VCaP (cell line): ENCODE measurements around the gene SUSD3.

ENCODE experiments used
- H3K27ac ChIP-seq: fragments of 450-650 bp; 2 replicates; pipeline ENCODE4 v1.5.1; 2017
- TF ChIP-seq, protein P1 (sequence below): fragments of 450-650 bp; conservative IDR thresholded peaks from 2 replicates; pipeline ENCODE4 v1.5.1; 2017; ENCODE audit warnings: mild to moderate bottlenecking, moderate library complexity

SUSD3 gene

DNA sequence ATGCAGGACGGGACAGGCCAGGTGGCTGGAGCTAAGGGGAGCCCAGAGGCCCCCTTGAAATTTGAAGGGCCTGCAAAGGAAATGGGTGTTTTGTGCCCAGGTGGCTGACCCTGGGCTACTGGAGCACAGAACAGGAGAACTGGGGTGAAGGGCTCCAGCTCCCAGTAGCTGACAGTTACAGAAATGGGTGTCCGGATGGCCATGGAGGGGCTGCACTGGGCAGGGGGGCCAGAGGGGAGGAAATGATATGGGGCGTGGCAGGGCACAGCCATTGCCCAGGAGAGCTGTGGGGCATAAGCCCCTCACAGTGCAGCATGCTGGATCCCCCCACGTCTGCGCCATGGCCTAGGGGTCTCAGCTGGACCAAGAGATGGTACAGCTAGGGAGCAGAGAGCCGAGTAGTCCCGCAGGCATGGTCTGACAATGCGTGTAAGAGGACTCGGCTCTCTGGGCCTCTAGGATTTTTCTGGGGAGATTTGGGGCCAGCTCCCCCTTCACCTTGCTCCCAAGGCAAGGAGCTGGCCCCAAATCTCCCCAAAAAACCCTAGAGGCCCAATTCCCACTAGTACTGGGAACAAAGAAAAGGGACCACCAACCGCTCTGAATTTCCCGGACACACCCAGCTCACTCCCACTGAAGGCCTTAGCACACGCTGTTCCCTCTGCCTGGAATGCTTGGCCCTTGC lies 29.6 kb downstream of the SUSD3 start:
- H3K27ac ChIP-seq, result no peak overlapping the region
- TF ChIP-seq, protein P1, sequence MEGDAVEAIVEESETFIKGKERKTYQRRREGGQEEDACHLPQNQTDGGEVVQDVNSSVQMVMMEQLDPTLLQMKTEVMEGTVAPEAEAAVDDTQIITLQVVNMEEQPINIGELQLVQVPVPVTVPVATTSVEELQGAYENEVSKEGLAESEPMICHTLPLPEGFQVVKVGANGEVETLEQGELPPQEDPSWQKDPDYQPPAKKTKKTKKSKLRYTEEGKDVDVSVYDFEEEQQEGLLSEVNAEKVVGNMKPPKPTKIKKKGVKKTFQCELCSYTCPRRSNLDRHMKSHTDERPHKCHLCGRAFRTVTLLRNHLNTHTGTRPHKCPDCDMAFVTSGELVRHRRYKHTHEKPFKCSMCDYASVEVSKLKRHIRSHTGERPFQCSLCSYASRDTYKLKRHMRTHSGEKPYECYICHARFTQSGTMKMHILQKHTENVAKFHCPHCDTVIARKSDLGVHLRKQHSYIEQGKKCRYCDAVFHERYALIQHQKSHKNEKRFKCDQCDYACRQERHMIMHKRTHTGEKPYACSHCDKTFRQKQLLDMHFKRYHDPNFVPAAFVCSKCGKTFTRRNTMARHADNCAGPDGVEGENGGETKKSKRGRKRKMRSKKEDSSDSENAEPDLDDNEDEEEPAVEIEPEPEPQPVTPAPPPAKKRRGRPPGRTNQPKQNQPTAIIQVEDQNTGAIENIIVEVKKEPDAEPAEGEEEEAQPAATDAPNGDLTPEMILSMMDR, result no peak

- TF ChIP-seq, protein P1, result no peak
- no peak overlapping the region for H3K27ac ChIP-seq
Measured at GRCh38 chr9:93088656-93089015, 30.1 kb downstream of the SUSD3 start.

DNA sequence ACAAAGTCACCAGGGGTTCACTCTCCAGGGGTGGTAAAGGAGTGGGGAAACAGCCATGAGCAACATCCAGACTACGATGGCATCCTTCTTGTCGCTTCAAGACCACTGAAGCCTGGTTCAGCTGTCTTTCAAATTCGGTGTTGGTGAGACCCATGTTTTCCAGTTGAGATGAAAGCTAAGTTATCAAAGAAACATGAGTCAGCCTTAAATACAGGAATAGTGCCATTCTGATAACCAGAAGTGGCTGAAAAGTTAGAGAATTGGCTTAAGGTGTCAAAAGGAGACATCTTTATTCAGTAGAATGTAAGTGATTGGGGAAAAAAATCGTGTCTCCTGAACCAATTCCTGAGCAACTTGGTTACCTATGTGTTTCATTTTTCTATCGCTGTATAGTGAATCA lies 30.5 kb downstream of the SUSD3 start:
- TF ChIP-seq, protein P1, result no peak
- H3K27ac ChIP-seq, result no peak overlapping the region

DNA sequence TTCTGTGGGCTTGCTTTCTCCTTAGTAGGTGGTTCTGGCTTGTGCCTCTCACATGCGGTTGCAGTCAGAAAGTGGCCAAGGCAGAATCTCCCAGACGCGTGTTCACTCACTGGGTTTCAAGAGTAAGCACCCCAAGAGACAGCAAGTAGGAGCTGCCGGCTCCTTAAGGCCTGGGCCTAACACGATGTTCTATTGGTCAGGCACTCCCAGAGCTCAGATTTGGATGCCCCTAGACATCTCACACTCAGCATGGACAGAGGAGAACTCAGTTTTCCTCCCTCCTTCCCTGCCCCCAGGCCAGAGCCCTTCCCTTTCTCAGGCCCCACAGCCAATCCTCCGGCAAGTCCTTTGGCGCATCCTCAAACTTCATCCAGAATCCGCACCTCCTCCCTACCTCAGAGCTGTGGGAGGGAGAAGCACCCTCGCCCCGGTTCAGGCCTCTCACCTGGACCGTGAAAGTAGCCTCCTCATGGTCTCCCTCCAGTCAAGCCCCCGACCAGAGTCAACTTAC lies 31.0 kb downstream of the SUSD3 start:
- no peak overlapping the region for H3K27ac ChIP-seq
- TF ChIP-seq, protein P1, result no peak

DNA sequence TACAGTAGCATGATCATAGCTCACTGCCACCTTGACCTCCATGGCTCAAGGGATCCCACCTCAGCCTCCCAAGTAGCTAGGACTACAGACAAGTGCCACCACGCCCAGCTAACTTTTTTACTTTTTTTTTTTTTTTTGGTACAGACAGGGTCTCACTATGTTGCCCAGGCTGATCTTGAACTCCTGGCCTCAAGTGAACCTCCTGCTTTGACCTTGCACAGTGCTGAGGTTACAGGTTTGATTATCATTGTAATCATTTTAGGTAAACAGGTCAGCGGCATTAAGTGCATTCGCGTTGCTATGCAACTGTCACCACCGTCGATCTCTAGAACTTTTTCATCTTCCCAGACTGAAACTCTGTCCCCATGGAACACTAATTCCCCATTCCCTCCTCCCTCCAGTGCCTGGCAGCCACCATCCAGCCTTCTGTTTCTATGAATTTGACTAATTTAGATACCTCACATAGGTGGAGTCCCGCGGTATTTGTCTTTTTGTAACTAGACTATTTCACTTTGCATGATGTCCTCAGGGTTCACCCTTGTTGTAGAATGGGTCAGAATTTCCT lies 31.7 kb downstream of the SUSD3 start:
- H3K27ac ChIP-seq, result no peak overlapping the region

GRCh38 chr9:93091056-93091452 lies 32.6 kb downstream of the SUSD3 start:
- H3K27ac ChIP-seq, result no peak overlapping the region
- TF ChIP-seq, protein P1, result no peak

More for the DNA sequence above, 31.7 kb downstream of the SUSD3 start:
- TF ChIP-seq, protein P1, result no peak

DNA sequence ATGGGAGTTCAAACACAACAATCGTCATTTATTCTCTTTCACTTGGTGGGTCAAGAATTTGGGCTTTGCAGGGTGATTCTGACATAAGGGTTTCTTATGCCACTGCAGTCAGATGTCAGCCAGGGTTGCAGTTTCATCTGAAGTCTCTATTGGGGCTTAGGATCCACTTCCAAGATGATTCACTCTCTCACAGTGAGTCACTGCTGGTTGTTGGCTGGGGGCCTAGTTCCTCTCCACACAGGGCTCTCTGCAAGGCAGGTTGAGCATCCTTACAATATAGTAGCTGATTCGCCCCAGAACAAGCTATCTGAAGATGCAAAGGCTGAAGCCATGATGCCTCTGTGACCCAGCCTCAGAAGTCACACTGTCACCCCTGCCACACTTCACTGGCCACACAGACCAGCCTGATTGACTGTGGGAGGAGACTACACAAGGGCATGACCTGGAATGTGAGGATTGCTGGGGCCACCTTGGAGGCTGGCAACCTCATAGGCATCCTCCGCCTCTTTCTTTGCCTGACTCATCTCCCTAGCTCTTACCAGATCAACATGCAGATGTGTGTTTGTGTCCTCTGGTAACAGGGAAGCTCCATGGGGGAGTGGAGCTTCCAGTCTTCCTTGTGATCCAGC lies 33.1 kb downstream of the SUSD3 start:
- H3K27ac ChIP-seq, result no peak overlapping the region
- TF ChIP-seq, protein P1, result no peak
